Measurements from ENCODE around the gene LMF1. TPM values are rescaled to one million over a fixed set of nuclear protein-coding genes. Genes with fewer than 3 reads are reported as not detected.

The LMF1 gene
- total RNA-seq, 1 donor from 2014 or later: 26.2 TPM

DNA sequence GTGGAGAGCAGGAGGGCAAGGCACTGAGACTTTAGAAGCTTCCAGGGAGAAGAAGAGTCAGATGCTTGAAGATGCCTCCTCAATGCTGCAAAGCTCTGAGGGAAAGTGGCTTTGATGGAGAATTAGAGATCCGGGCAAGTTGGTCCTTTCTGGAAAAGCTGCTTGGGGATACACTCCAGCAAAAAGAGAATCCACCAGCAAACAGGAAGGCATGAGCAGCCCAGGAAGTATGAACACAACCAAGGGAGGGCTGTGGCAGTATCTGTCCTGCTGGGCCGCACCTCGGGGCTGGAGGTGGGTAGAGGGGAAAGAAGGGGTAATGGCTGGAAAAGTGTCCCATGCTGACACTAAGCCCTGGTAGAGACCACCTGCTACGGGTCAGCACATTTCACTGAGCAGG is 5.3 kb downstream of the LMF1 start:
- no peak for DNase-seq (ENCODE audit: low spot score, unreplicated experiment)
- no peaks in the 10 kb centered on the region for H3K9me3 Mint-ChIP-seq (ENCODE audit: low read depth)
- no peak overlapping the region for H3K4me3 Mint-ChIP-seq (ENCODE audit: low read depth)
- peaks cover 20% of the 10 kb centered on the region for H3K36me3 Mint-ChIP-seq (ENCODE audit: insufficient read depth)
- H3K27ac Mint-ChIP-seq: no peak overlapping the region
- TF ChIP-seq, protein P1, sequence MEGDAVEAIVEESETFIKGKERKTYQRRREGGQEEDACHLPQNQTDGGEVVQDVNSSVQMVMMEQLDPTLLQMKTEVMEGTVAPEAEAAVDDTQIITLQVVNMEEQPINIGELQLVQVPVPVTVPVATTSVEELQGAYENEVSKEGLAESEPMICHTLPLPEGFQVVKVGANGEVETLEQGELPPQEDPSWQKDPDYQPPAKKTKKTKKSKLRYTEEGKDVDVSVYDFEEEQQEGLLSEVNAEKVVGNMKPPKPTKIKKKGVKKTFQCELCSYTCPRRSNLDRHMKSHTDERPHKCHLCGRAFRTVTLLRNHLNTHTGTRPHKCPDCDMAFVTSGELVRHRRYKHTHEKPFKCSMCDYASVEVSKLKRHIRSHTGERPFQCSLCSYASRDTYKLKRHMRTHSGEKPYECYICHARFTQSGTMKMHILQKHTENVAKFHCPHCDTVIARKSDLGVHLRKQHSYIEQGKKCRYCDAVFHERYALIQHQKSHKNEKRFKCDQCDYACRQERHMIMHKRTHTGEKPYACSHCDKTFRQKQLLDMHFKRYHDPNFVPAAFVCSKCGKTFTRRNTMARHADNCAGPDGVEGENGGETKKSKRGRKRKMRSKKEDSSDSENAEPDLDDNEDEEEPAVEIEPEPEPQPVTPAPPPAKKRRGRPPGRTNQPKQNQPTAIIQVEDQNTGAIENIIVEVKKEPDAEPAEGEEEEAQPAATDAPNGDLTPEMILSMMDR (IDR thresholded peaks at IDR 0.05; ENCODE audit: unreplicated experiment): no peak
- H3K4me1 Mint-ChIP-seq (ENCODE audit: low read depth): peaks cover 12% of the 10 kb centered on the region
- H3K27me3 Mint-ChIP-seq: no peaks in the 10 kb centered on the region

DNA sequence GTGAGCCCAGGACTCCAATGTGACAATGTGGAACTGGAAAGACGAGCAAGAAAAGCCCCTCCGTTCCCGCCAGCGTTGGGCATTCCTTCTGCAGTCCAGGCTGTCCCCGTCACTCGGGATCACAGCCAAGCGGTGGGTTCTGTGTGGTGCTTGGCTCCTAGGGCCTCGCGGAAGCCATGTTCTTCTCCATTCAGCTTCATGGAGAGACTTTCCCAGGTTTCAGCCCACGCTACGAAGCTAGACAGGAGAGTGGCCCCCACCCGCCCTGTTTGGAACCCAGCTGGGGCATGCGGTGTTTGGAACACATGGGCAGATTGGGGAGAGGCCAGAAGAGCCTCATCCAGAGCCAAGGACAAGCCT is 5.8 kb downstream of the LMF1 start:
- Mint-ChIP-seq H3K27ac (peak overlapping the region; percentile 87), H3K9me3 (ENCODE audit: low read depth) (no peaks in the 10 kb centered on the region), H3K4me3 (ENCODE audit: low read depth) (no peak overlapping the region), H3K36me3 (ENCODE audit: insufficient read depth) (peaks cover 20% of the 10 kb centered on the region), H3K27me3 (no peaks in the 10 kb centered on the region), H3K4me1 (ENCODE audit: low read depth) (peaks cover 12% of the 10 kb centered on the region)
- TF ChIP-seq, protein P1 (IDR thresholded peaks at IDR 0.05; ENCODE audit: unreplicated experiment): no peak
- no peak for DNase-seq (ENCODE audit: low spot score, unreplicated experiment)

DNA sequence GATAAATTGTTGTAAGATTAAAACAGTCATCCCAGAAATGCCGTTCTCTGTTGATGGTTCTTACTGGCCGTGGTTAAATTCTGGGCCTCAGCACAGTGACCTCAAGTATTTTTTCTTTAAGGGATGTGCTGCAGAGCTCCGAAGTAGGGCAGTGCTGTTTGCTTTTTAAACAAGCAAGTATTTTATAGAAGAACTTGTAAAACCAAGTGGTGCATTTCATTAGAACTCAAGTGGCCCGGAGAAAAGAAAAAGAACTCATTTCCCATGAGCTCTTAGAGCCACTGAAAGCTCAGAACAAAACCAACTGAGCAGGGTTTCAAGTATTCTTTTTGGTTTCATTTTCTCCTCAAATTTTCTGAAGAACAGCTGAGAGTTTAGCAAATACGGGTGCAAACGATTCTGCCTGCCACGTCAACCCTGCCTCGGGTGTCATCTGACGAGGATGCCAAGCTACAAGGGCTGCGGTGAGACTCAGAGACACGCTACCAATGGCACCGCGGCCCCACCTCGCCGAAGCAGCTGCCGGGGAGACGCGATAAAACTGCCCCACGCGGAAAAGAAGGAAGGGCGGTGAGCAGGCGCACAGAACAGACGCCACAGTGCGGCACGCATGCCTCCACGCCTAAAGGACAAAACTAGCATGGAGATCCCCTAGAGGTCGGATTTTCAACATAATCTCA is 6.3 kb downstream of the LMF1 start:
- Mint-ChIP-seq H3K36me3 (ENCODE audit: insufficient read depth) (peaks cover 21% of the 10 kb centered on the region), H3K27me3 (no peaks in the 10 kb centered on the region), H3K27ac (no peak overlapping the region)

GRCh38 chr16:963913-964312 is 6.9 kb downstream of the LMF1 start:
- H3K27me3 Mint-ChIP-seq: no peaks in the 10 kb centered on the region
- H3K36me3 Mint-ChIP-seq (ENCODE audit: insufficient read depth): peaks cover 21% of the 10 kb centered on the region

More for the DNA sequence above, 6.3 kb downstream of the LMF1 start:
- no peak overlapping the region for H3K4me3 Mint-ChIP-seq (ENCODE audit: low read depth)
- H3K9me3 Mint-ChIP-seq (ENCODE audit: low read depth): no peaks in the 10 kb centered on the region
- no peak for DNase-seq (ENCODE audit: low spot score, unreplicated experiment)
- H3K4me1 Mint-ChIP-seq (ENCODE audit: low read depth): peaks cover 9% of the 10 kb centered on the region
- TF ChIP-seq, protein P1 (IDR thresholded peaks at IDR 0.05; ENCODE audit: unreplicated experiment): no peak

GRCh38 chr16:962901-963814 is 7.6 kb downstream of the LMF1 start:
- no peak overlapping the region for H3K27ac Mint-ChIP-seq
- no peaks in the 10 kb centered on the region for H3K4me1 Mint-ChIP-seq (ENCODE audit: low read depth)
- DNase-seq (ENCODE audit: low spot score, unreplicated experiment): no peak
- H3K4me3 Mint-ChIP-seq (ENCODE audit: low read depth): no peak overlapping the region
- no peaks in the 10 kb centered on the region for H3K27me3 Mint-ChIP-seq
- TF ChIP-seq, protein P1 (IDR thresholded peaks at IDR 0.05; ENCODE audit: unreplicated experiment): no peak
- H3K9me3 Mint-ChIP-seq (ENCODE audit: low read depth): no peaks in the 10 kb centered on the region
- H3K36me3 Mint-ChIP-seq (ENCODE audit: insufficient read depth): peaks cover 20% of the 10 kb centered on the region

More at GRCh38 chr16:963913-964312, 6.9 kb downstream of the LMF1 start:
- peaks cover 7% of the 10 kb centered on the region for H3K4me1 Mint-ChIP-seq (ENCODE audit: low read depth)
- H3K4me3 Mint-ChIP-seq (ENCODE audit: low read depth): no peak overlapping the region
- no peak for DNase-seq (ENCODE audit: low spot score, unreplicated experiment)
- TF ChIP-seq, protein P1 (IDR thresholded peaks at IDR 0.05; ENCODE audit: unreplicated experiment): no peak
- no peaks in the 10 kb centered on the region for H3K9me3 Mint-ChIP-seq (ENCODE audit: low read depth)
- H3K27ac Mint-ChIP-seq: peak overlapping the region; percentile 48

All from progenitor cell of endocrine pancreas (in vitro differentiated cells).